ENCODE results near the gene PRDM16.

Gene PRDM16

DNA sequence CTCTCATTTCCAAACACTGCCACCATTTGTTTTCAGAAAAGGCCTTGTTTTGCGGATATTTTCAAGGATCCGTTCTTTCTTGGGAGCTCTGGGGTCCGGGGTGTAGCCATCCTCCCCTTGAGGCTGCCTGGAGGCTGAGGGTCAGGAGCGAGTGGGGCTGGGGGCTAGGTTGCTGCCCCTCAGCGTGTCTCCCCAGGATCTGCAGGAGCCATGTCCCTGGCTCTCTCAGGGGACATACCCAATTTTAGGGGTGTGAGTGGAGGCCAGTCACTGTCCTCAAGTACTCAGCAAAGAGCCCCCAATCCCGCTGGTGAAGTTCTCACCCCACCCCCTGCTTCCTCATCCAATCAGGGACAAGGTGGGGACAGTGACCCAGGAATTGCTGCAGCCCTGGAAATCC lies 15.0 kb upstream of the PRDM16 start:
- no peak for DNase-seq (ENCODE audit: low read depth)

DNA sequence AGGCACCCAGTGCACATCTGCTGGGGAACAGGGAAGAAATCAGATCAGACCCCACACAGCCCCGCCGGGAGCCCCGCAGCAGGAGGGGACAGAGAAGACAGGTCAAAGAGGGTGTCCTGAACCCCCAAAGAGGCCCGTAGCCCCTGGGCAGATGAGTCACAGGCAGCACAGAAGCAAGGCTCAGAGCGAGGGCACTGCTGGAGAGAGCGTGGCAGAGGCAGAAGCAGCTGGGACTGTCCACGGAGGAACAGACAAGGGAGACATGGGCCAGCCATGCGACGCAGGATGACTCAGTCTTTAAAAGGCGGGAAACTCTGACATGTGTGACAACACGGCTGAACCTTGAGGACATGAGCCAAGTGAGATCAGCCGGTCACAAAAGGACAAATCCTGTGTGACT lies 14.5 kb upstream of the PRDM16 start:
- DNase-seq (ENCODE audit: low read depth) = no peak

DNA sequence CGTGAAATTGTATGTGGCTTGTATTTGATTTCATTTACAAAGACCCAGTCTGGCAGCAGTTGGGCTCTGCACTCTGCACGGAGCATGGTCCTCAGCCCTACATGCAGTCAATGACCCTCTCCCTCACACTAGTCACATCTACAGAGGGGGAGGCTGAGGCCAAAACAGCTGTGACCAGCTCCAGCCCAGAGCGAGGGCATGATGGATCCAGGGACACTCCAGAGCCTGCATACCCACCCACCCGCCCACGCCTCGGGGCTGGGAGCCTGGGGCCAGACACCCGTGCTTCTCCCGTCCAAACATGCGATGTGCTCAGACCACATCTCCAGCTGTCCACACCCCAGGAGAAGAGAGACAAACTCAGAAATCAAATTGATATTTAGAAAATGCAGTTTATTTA lies 14.0 kb upstream of the PRDM16 start:
- no peak for DNase-seq (ENCODE audit: low read depth)

DNA sequence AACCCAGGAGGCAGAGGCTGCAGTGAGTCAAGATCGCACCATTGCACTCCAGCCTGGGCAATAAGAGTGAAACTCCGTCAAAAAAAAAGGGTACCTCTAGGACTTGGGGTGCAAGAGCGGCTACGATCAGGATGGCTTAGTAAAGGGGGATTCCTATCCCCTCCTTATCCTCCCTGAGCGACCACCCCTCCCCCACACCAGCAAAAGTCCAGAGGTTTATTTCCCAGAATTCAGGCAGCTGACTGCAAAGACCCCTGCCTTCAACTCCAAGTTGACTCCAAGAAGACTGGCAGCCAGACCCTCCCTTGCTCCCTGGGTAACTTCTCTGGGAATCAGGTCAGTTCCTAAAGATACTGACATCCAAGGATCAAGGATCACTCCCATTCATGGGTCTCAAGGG lies 12.4 kb upstream of the PRDM16 start:
- no peak for DNase-seq (ENCODE audit: low read depth)

GRCh38 chr1:3058263-3059030 lies 10.6 kb upstream of the PRDM16 start:
- no peak for DNase-seq (ENCODE audit: low read depth)

DNA sequence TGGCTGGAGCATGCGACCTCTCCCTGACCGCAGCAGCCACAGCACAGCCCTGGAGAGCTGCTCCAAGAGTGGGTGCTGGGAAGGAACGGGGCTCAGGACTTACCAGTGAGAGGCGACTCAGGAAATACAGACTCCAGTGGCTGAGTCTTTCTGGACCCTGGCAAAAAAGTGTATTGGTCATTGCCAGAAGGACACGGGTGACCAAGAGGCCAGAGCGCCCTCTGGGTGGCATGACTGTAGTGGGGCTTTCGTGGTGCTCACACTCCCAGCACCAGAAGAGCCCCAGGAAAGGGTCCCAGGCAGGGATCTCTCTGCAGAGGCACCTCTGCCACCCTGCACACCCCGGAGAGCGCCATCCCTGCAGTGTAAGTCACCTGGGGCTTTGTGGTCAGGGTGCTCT lies 8.9 kb upstream of the PRDM16 start:
- no peak for DNase-seq (ENCODE audit: low read depth)

- DNase-seq (ENCODE audit: low read depth) = no peak
Measured at GRCh38 chr1:3060601-3061551, 8.1 kb upstream of the PRDM16 start.

DNA sequence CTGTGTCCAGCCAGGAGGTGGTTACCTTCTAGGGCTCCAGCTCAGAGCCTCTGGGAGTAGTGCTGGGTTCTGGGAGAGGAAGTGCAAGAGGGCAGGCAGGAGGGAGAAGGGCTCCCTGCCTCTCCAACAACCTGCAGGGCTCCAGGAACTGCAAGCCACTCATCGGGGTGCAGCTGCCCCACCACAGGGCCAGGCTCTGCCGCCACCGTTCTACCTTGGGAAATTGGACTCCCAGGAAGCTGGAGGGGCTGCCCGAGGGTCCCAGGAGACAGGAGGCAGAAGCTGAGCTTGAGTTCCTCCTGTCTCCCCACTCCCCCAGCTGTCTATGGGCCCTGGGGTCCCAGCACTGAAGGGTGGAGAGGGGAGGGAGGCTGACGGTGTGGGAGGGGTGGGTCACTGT lies 7.4 kb upstream of the PRDM16 start:
- no peak for DNase-seq (ENCODE audit: low read depth)

- no peak for DNase-seq (ENCODE audit: low read depth)
Measured at GRCh38 chr1:3061981-3062615, 6.9 kb upstream of the PRDM16 start.

- DNase-seq (ENCODE audit: low read depth) = no peak
Measured at GRCh38 chr1:3062616-3063378, 6.2 kb upstream of the PRDM16 start.

DNA sequence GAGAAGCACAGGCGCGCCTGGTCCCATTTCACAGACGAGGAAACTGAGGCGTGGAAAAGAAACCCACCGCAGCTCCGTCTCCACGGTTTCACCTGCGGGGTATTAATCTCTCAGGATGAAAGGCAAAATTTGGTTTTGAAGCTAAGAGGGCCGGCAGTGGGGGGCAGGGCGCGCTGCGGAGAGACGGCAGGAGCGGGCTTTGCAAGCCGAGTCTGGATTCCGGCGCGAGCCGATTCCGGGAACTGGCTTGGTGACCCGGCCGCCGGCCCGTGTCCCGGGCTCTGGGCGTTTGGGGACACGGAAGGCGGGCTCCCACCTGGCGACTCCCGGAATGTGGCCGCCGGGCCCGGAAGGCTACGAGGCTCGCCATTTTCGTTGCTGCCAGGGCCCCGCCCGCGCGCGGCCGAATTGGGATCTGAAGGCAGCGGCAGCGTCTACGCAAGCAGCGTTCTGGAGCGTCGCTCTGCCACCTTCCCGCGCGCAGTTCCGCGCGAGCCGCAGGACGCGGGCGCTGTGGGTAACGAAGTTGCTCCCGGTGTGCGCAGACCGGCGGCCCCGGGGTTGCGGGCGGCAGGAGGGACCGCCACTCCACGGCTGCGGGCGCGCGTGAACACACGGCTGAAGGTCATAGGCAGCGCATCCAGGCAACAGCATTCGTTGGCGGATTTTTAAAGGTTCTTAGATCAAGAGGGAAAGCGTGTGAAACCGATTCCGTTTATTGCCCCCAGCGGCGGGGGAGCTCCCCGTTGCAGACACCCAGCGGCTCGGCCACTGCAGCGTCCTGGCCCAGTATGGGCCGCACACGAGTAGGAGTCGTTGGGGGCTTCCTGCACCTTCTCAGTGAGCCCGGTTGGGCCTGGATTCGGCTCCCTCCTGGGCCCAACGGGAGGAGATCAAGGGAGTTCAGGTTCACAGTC lies 5.4 kb upstream of the PRDM16 start:
- DNase-seq (ENCODE audit: low read depth) = no peak

GRCh38 chr1:3064296-3064850 lies 4.6 kb upstream of the PRDM16 start:
- DNase-seq (ENCODE audit: low read depth) = no peak

GRCh38 chr1:3064901-3065300 lies 4.1 kb upstream of the PRDM16 start:
- no peak for DNase-seq (ENCODE audit: low read depth)

GRCh38 chr1:3065396-3065795 lies 3.6 kb upstream of the PRDM16 start:
- no peak for DNase-seq (ENCODE audit: low read depth)

GRCh38 chr1:3065797-3066196 lies 3.2 kb upstream of the PRDM16 start:
- no peak for DNase-seq (ENCODE audit: low read depth)

DNA sequence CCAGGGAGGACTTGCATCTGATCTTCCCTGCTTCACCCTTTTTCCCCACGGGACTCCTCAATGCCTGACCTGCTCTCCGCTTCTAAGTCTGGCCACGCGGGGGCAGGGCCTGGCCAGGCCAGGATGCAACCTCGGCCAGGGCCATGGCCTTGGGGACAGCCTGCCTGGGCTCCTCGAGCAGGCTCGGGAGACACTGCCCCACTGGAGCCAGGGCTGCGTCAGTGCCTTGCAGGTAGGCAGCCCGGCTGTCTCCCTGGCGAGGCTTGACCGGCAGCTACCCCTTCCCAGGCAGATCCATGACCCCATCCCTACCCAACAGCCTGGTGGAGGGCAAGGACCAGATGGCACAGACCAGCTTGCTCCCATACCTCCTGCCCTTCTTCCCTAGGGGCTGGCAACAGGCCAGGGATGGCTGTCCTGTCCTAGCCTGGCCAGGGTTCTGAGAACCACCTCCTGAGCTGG lies 2.7 kb upstream of the PRDM16 start:
- DNase-seq (ENCODE audit: low read depth) = no peak

- DNase-seq (ENCODE audit: low read depth) = no peak
Measured at GRCh38 chr1:3066826-3067225, 2.2 kb upstream of the PRDM16 start.

GRCh38 chr1:3067301-3067670 lies 1.7 kb upstream of the PRDM16 start:
- DNase-seq (ENCODE audit: low read depth) = no peak

DNA sequence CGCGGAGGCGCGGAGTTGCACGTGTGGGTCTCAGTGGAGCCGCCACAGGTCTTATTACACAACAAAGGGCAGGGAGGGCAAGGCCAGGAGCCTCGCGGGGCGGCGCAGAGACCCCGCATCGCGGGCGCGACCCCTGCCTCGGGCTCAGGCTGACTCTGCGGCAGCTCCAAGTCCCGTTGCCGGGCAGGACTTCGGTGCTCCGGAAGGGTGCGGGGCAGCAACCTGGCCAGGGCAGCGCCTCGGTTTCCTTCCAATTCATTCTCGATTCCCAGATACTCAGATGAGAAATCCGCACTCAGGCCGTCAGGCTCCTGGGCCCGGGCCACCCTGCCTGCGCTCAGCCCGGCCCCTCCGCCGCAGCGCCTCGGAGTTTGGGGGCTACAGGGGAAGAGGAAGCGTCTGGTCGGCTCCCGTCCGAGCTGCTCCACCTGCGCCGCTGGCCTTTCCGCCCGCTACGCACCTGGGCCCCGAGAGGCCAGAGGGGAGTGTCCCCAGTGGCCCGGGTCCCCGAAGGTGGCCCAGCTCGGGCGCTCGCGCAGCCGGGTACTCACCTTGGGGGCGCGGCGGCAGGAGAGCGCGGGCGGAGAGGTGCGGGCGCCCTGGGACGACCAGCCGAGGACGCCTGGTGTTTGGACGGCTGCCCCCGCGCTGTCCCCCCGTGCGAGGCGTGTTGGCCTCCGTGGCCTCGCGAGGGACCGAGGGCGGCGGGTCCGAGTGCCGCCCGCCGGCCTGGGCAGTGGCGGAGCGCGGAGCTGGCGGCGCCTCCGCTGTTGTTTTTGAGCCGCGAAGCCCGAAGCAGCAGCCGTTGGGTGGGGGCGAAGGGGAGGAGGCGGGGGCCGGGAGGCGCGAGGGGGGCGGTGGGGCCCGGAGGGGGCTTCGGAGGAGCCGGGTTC lies 1.1 kb upstream of the PRDM16 start:
- no peak for DNase-seq (ENCODE audit: low read depth)

All from fibroblast of the conjunctiva (primary cell).